Measurements from ENCODE around the gene SCEL.
"Not testable (repeated sequence)": the region's sequence is repeated elsewhere in the genome, so short reads cannot be mapped to it uniquely, and the experiment has no call there.

SCEL gene

GRCh38 chr13:77518266-77518665 is 17.2 kb upstream of the SCEL start:
- H3K4me2 ChIP-seq (ENCODE audit: low read length) = no peak overlapping the region

GRCh38 chr13:77519396-77519795 is 16.1 kb upstream of the SCEL start:
- not testable (repeated sequence) for H3K4ac ChIP-seq (ENCODE audit: low read depth, low read length); H3K27ac ChIP-seq (ENCODE audit: low read depth, low read length); H3K4me2 ChIP-seq (ENCODE audit: low read length); H3K4me3 ChIP-seq (ENCODE audit: low read length); H3K56ac ChIP-seq (ENCODE audit: low read length); H3K36me3 ChIP-seq (ENCODE audit: control insufficient read depth, insufficient read depth, low read length); H3K79me2 ChIP-seq (ENCODE audit: control insufficient read depth, insufficient read depth, low read length); H2BK5ac ChIP-seq (ENCODE audit: low read length); DNase-seq; H2BK15ac ChIP-seq (replicated peaks; ENCODE audit: low read depth); H4K5ac ChIP-seq (ENCODE audit: low read length); H3K79me1 ChIP-seq (ENCODE audit: low read length); H4K8ac ChIP-seq (ENCODE audit: low read depth, low read length); H2BK120ac ChIP-seq (ENCODE audit: low read depth, low read length); H2AK5ac ChIP-seq (ENCODE audit: low read length); H3K23ac ChIP-seq (ENCODE audit: low read length); H3K4me1 ChIP-seq (ENCODE audit: control insufficient read depth, low read depth, low read length); H3K27me3 ChIP-seq (ENCODE audit: insufficient read depth, low read length, poor library complexity); H3K9ac ChIP-seq (ENCODE audit: low read length)
- WGBS (ENCODE audit: extremely low coverage, insufficient coverage, low lambda C conversion rate) = no CpG with 5 or more reads among the region's 1 CpG
- peak overlapping the region; percentile 68 for H3K18ac ChIP-seq (ENCODE audit: low read length)

More at GRCh38 chr13:77518266-77518665, 17.2 kb upstream of the SCEL start:
- Histone ChIP-seq H3K56ac (ENCODE audit: low read length) (no peak overlapping the region), H3K36me3 (ENCODE audit: control insufficient read depth, insufficient read depth, low read length) (no peaks in the 10 kb centered on the region), H3K27me3 (ENCODE audit: insufficient read depth, low read length, poor library complexity) (no peaks in the 10 kb centered on the region), H3K79me1 (ENCODE audit: low read length) (no peaks in the 10 kb centered on the region), H3K4me3 (ENCODE audit: low read length) (no peak overlapping the region), H2AK5ac (ENCODE audit: low read length) (no peak overlapping the region), H3K4me1 (ENCODE audit: control insufficient read depth, low read depth, low read length) (peaks cover 8% of the 10 kb centered on the region), H3K9ac (ENCODE audit: low read length) (no peak overlapping the region), H4K5ac (ENCODE audit: low read length) (no peak overlapping the region), H4K8ac (ENCODE audit: low read depth, low read length) (no peak overlapping the region), H3K23ac (ENCODE audit: low read length) (no peak overlapping the region), H3K4ac (ENCODE audit: low read depth, low read length) (no peak overlapping the region), H2BK15ac (replicated peaks; ENCODE audit: low read depth) (no peak overlapping the region), H2BK120ac (ENCODE audit: low read depth, low read length) (no peak overlapping the region), H3K27ac (ENCODE audit: low read depth, low read length) (no peak overlapping the region), H3K79me2 (ENCODE audit: control insufficient read depth, insufficient read depth, low read length) (no peaks in the 10 kb centered on the region), H2BK5ac (ENCODE audit: low read length) (no peak overlapping the region), H3K18ac (ENCODE audit: low read length) (no peak overlapping the region)
- no peak for DNase-seq

- no peak overlapping the region for H3K9ac ChIP-seq (ENCODE audit: low read length)
- no peak for DNase-seq
- no peak overlapping the region for H2BK15ac ChIP-seq (replicated peaks; ENCODE audit: low read depth)
- H2BK120ac ChIP-seq (ENCODE audit: low read depth, low read length) = no peak overlapping the region
- no peak overlapping the region for H2BK5ac ChIP-seq (ENCODE audit: low read length)
- H3K4me1 ChIP-seq (ENCODE audit: control insufficient read depth, low read depth, low read length) = peaks cover 8% of the 10 kb centered on the region
- H3K4ac ChIP-seq (ENCODE audit: low read depth, low read length) = no peak overlapping the region
- H3K27ac ChIP-seq (ENCODE audit: low read depth, low read length) = no peak overlapping the region
- no CpG with 5 or more reads among the region's 4 CpGs for WGBS (ENCODE audit: extremely low coverage, insufficient coverage, low lambda C conversion rate)
- no peak overlapping the region for H3K18ac ChIP-seq (ENCODE audit: low read length)
- no peaks in the 10 kb centered on the region for H3K79me1 ChIP-seq (ENCODE audit: low read length)
- no peak overlapping the region for H2AK5ac ChIP-seq (ENCODE audit: low read length)
- H3K4me3 ChIP-seq (ENCODE audit: low read length) = no peak overlapping the region
- no peaks in the 10 kb centered on the region for H3K36me3 ChIP-seq (ENCODE audit: control insufficient read depth, insufficient read depth, low read length)
- H3K27me3 ChIP-seq (ENCODE audit: insufficient read depth, low read length, poor library complexity) = no peaks in the 10 kb centered on the region
- no peak overlapping the region for H4K8ac ChIP-seq (ENCODE audit: low read depth, low read length)
- H3K79me2 ChIP-seq (ENCODE audit: control insufficient read depth, insufficient read depth, low read length) = no peaks in the 10 kb centered on the region
- no peak overlapping the region for H4K5ac ChIP-seq (ENCODE audit: low read length)
- H3K4me2 ChIP-seq (ENCODE audit: low read length) = no peak overlapping the region
- H3K23ac ChIP-seq (ENCODE audit: low read length) = no peak overlapping the region
- H3K56ac ChIP-seq (ENCODE audit: low read length) = no peak overlapping the region
Measured at GRCh38 chr13:77519808-77520207, 15.7 kb upstream of the SCEL start.

- WGBS (ENCODE audit: extremely low coverage, insufficient coverage, low lambda C conversion rate) = no CpG with 5 or more reads among the region's 2 CpGs
- H2AK5ac ChIP-seq (ENCODE audit: low read length) = no peak overlapping the region
- no peak overlapping the region for H4K8ac ChIP-seq (ENCODE audit: low read depth, low read length)
- no peak overlapping the region for H2BK15ac ChIP-seq (replicated peaks; ENCODE audit: low read depth)
- no peak overlapping the region for H3K4me3 ChIP-seq (ENCODE audit: low read length)
- H3K27ac ChIP-seq (ENCODE audit: low read depth, low read length) = peak overlapping the region; percentile 56
- H3K79me1 ChIP-seq (ENCODE audit: low read length) = no peaks in the 10 kb centered on the region
- no peaks in the 10 kb centered on the region for H3K79me2 ChIP-seq (ENCODE audit: control insufficient read depth, insufficient read depth, low read length)
- DNase-seq = peak; percentile 26
- H3K23ac ChIP-seq (ENCODE audit: low read length) = no peak overlapping the region
- H3K36me3 ChIP-seq (ENCODE audit: control insufficient read depth, insufficient read depth, low read length) = no peaks in the 10 kb centered on the region
- no peak overlapping the region for H2BK120ac ChIP-seq (ENCODE audit: low read depth, low read length)
- H3K27me3 ChIP-seq (ENCODE audit: insufficient read depth, low read length, poor library complexity) = no peaks in the 10 kb centered on the region
- H3K18ac ChIP-seq (ENCODE audit: low read length) = peak overlapping the region; percentile 28
- H4K5ac ChIP-seq (ENCODE audit: low read length) = no peak overlapping the region
- H3K4me1 ChIP-seq (ENCODE audit: control insufficient read depth, low read depth, low read length) = peaks cover 8% of the 10 kb centered on the region
- peak overlapping the region; percentile 58 for H2BK5ac ChIP-seq (ENCODE audit: low read length)
- no peak overlapping the region for H3K56ac ChIP-seq (ENCODE audit: low read length)
- H3K4ac ChIP-seq (ENCODE audit: low read depth, low read length) = no peak overlapping the region
- H3K4me2 ChIP-seq (ENCODE audit: low read length) = no peak overlapping the region
- H3K9ac ChIP-seq (ENCODE audit: low read length) = no peak overlapping the region
Measured at GRCh38 chr13:77521194-77521593, 14.3 kb upstream of the SCEL start.

GRCh38 chr13:77521595-77522367 is 13.7 kb upstream of the SCEL start:
- Histone ChIP-seq H2BK15ac (replicated peaks; ENCODE audit: low read depth) (no peak overlapping the region), H3K18ac (ENCODE audit: low read length) (peak overlapping the region; percentile 28), H3K79me1 (ENCODE audit: low read length) (no peaks in the 10 kb centered on the region), H4K8ac (ENCODE audit: low read depth, low read length) (no peak overlapping the region), H3K4me1 (ENCODE audit: control insufficient read depth, low read depth, low read length) (peaks cover 8% of the 10 kb centered on the region), H3K23ac (ENCODE audit: low read length) (no peak overlapping the region), H2BK120ac (ENCODE audit: low read depth, low read length) (no peak overlapping the region), H2BK5ac (ENCODE audit: low read length) (peak overlapping the region; percentile 58), H3K27me3 (ENCODE audit: insufficient read depth, low read length, poor library complexity) (no peaks in the 10 kb centered on the region), H3K36me3 (ENCODE audit: control insufficient read depth, insufficient read depth, low read length) (no peaks in the 10 kb centered on the region), H3K4me2 (ENCODE audit: low read length) (no peak overlapping the region), H3K79me2 (ENCODE audit: control insufficient read depth, insufficient read depth, low read length) (no peaks in the 10 kb centered on the region), H3K4me3 (ENCODE audit: low read length) (no peak overlapping the region), H3K27ac (ENCODE audit: low read depth, low read length) (peak overlapping the region; percentile 56), H3K9ac (ENCODE audit: low read length) (no peak overlapping the region), H4K5ac (ENCODE audit: low read length) (no peak overlapping the region), H3K56ac (ENCODE audit: low read length) (no peak overlapping the region), H2AK5ac (ENCODE audit: low read length) (no peak overlapping the region), H3K4ac (ENCODE audit: low read depth, low read length) (no peak overlapping the region)
- peak; percentile 96 for DNase-seq
- WGBS (ENCODE audit: extremely low coverage, insufficient coverage, low lambda C conversion rate) = no CpG with 5 or more reads among the region's 3 CpGs

GRCh38 chr13:77522444-77522843 is 13.1 kb upstream of the SCEL start:
- Histone ChIP-seq H2AK5ac (ENCODE audit: low read length) (peak overlapping the region; percentile 91), H3K4me1 (ENCODE audit: control insufficient read depth, low read depth, low read length) (peaks cover 8% of the 10 kb centered on the region), H3K56ac (ENCODE audit: low read length) (peak overlapping the region; percentile 66), H3K4ac (ENCODE audit: low read depth, low read length) (peak overlapping the region; percentile 6), H4K8ac (ENCODE audit: low read depth, low read length) (no peak overlapping the region), H2BK5ac (ENCODE audit: low read length) (peak overlapping the region; percentile 84), H3K18ac (ENCODE audit: low read length) (no peak overlapping the region), H3K36me3 (ENCODE audit: control insufficient read depth, insufficient read depth, low read length) (no peaks in the 10 kb centered on the region), H3K79me1 (ENCODE audit: low read length) (no peaks in the 10 kb centered on the region), H3K4me2 (ENCODE audit: low read length) (no peak overlapping the region), H4K5ac (ENCODE audit: low read length) (no peak overlapping the region), H3K79me2 (ENCODE audit: control insufficient read depth, insufficient read depth, low read length) (no peaks in the 10 kb centered on the region), H3K27me3 (ENCODE audit: insufficient read depth, low read length, poor library complexity) (no peaks in the 10 kb centered on the region), H3K27ac (ENCODE audit: low read depth, low read length) (peak overlapping the region; percentile 10), H2BK120ac (ENCODE audit: low read depth, low read length) (no peak overlapping the region), H2BK15ac (replicated peaks; ENCODE audit: low read depth) (no peak overlapping the region), H3K4me3 (ENCODE audit: low read length) (no peak overlapping the region), H3K23ac (ENCODE audit: low read length) (no peak overlapping the region), H3K9ac (ENCODE audit: low read length) (no peak overlapping the region)
- no peak for DNase-seq
- no CpG with 5 or more reads among the region's 3 CpGs for WGBS (ENCODE audit: extremely low coverage, insufficient coverage, low lambda C conversion rate)

Data from mesendoderm (in vitro differentiated cells).